HCT116 (cell line): ENCODE measurements around the gene ANKRD16.

ENCODE experiments used
- CEBPB ChIP-seq: IDR thresholded peaks from 2 replicates; pipeline ENCODE4 v1.6.1; 2012; ENCODE audit warnings: low read depth
- CTCF ChIP-seq, 3 experiments: fragments of 200-600 bp in 1 of 3; sonication (generic) in 1 of 3; IDR thresholded peaks in 2 of 3; conservative IDR thresholded peaks in 1 of 3; 2 replicates each; pipeline ENCODE4 v1.5.1; 2012 to 2017; ENCODE audit warnings: low read depth in 2 of 3, low read length in 2 of 3, antibody characterized with exemption in 1 of 3, borderline replicate concordance in 1 of 3, control low read depth in 1 of 3, mild to moderate bottlenecking in 1 of 3, mixed read lengths in 1 of 3, mixed run types in 1 of 3, moderate library complexity in 1 of 3; ENCODE audit not compliant: insufficient read depth in 1 of 3
- EGR1 ChIP-seq: IDR thresholded peaks from 2 replicates; pipeline ENCODE4 v1.6.1; 2012; ENCODE audit warnings: low read depth
- FOSL1 ChIP-seq: IDR thresholded peaks from 2 replicates; pipeline ENCODE4 v1.6.1; 2012; ENCODE audit warnings: low read depth
- POLR2A ChIP-seq: IDR thresholded peaks from 2 replicates; pipeline ENCODE4 v1.7.0; 2011; ENCODE audit warnings: borderline replicate concordance; ENCODE audit not compliant: insufficient read depth, insufficient read length; ENCODE audit errors: extremely low read depth
- POLR2AphosphoS5 ChIP-seq: IDR thresholded peaks from 2 replicates; pipeline ENCODE4 v1.6.1; 2011; ENCODE audit warnings: mild to moderate bottlenecking, low read depth, low read length, moderate library complexity
- RAD21 ChIP-seq: IDR thresholded peaks from 2 replicates; pipeline ENCODE4 v1.6.1; 2012; ENCODE audit warnings: low read depth, mild to moderate bottlenecking
- SIN3A ChIP-seq: IDR thresholded peaks from 2 replicates; pipeline ENCODE4 v1.6.1; 2012; ENCODE audit warnings: low read depth
- SP1 ChIP-seq: IDR thresholded peaks from 2 replicates; pipeline ENCODE4 v1.6.1; 2012; ENCODE audit warnings: low read depth
- YY1 ChIP-seq: IDR thresholded peaks from 2 replicates; pipeline ENCODE4 v1.6.1; 2011; ENCODE audit warnings: low read length, low read depth, moderate library complexity, mild to moderate bottlenecking; ENCODE audit not compliant: insufficient replicate concordance; ENCODE audit errors: extremely low read depth
- ZFX ChIP-seq: fragments of 450-650 bp; IDR thresholded peaks from 2 replicates; pipeline ENCODE4 v1.6.1; 2017
- TF ChIP-seq, protein P1 (sequence below): IDR thresholded peaks from 2 replicates; pipeline ENCODE4 v1.6.1; 2011; ENCODE audit warnings: mild to moderate bottlenecking, low read length, moderate library complexity; ENCODE audit not compliant: insufficient replicate concordance; ENCODE audit errors: extremely low read depth
- TF ChIP-seq, protein P2 (sequence below): IDR thresholded peaks from 2 replicates; pipeline ENCODE4 v1.6.1; 2012

DNA sequence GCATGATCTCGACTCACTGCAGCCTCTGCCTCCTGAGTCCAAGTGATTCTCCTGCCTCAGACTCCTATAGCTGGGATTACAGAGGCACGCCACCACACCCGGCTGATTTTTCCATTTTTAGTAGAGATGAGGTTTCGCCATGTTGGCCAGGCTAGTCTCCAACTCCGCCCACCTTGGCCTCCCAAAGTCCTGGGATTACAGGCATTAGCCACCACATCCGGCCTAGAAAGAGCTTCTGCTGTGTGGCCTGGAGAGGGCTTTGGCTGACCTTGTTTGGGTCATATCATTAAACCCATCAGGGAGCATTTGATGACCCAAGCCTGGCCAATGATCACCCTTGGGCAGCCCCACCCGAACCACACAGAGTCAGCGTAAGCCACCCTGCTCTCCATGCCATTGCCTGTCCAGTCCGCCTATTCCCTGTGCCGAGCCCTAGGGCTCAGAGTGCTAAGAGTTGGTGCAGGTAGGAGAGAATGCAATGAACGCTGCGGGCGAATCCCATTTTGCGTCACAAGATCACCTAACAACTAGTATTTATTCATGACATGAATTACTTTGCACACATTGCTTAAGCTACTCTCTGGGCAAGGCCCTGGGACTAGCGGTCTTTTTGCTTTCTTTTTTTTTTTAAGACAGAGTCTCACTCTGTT is 54.1 kb downstream of the ANKRD16 start:
- TF ChIP-seq RAD21 (no peak), CTCF (IDR thresholded peaks at IDR 0.05 in 2 of 3, conservative IDR thresholded peaks at IDR 0.05 in 1 of 3; ENCODE audit: borderline replicate concordance in 1 of 3, insufficient read depth in 1 of 3, low read depth in 2 of 3, low read length in 2 of 3) (no peak), EGR1 (no peak), YY1 (no peak), CEBPB (no peak), POLR2AphosphoS5 (no peak), FOSL1 (no peak), SP1 (no peak), POLR2A (no peak), ZFX (no peak), SIN3A (no peak)
- TF ChIP-seq, protein P1, sequence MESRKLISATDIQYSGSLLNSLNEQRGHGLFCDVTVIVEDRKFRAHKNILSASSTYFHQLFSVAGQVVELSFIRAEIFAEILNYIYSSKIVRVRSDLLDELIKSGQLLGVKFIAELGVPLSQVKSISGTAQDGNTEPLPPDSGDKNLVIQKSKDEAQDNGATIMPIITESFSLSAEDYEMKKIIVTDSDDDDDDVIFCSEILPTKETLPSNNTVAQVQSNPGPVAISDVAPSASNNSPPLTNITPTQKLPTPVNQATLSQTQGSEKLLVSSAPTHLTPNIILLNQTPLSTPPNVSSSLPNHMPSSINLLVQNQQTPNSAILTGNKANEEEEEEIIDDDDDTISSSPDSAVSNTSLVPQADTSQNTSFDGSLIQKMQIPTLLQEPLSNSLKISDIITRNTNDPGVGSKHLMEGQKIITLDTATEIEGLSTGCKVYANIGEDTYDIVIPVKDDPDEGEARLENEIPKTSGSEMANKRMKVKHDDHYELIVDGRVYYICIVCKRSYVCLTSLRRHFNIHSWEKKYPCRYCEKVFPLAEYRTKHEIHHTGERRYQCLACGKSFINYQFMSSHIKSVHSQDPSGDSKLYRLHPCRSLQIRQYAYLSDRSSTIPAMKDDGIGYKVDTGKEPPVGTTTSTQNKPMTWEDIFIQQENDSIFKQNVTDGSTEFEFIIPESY, result no peak
- TF ChIP-seq, protein P2, sequence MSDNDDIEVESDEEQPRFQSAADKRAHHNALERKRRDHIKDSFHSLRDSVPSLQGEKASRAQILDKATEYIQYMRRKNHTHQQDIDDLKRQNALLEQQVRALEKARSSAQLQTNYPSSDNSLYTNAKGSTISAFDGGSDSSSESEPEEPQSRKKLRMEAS, result no peak
